GM19468 (cell line): ENCODE results near the gene DAZL.

Source experiments
- ATAC-seq: cut with Tn5 transposase; IDR thresholded peaks from one replicate; pipeline ENCODE4 v1.9.1; 2021; ENCODE audit warnings: mild to moderate bottlenecking, moderate library complexity, moderate number of reproducible peaks; ENCODE audit not compliant: unreplicated experiment; ENCODE audit errors: extremely low read depth

Gene DAZL

GRCh38 chr3:16596352-16597032 is 8.7 kb downstream of the DAZL start:
- no peak for ATAC-seq

- ATAC-seq: no peak
These were observed 9.4 kb downstream of the DAZL start for GRCh38 chr3:16595778-16596177.

- peak; percentile 95 for ATAC-seq
These were observed 15.2 kb downstream of the DAZL start for GRCh38 chr3:16589867-16590624.

GRCh38 chr3:16589120-16589519 is 16.1 kb downstream of the DAZL start:
- no peak for ATAC-seq

- ATAC-seq: no peak
These were observed 17.6 kb downstream of the DAZL start for GRCh38 chr3:16587681-16588060.

GRCh38 chr3:16587047-16587680 is 18.1 kb downstream of the DAZL start:
- ATAC-seq: no peak

- ATAC-seq: no peak
These were observed 20.3 kb downstream of the DAZL start for GRCh38 chr3:16584880-16585279.

GRCh38 chr3:16583551-16583950 is 21.7 kb downstream of the DAZL start:
- no peak for ATAC-seq

GRCh38 chr3:16570113-16570512 is 35.1 kb downstream of the DAZL start:
- ATAC-seq: no peak

GRCh38 chr3:16568532-16568931 is 36.7 kb downstream of the DAZL start:
- no peak for ATAC-seq

GRCh38 chr3:16568115-16568514 is 37.1 kb downstream of the DAZL start:
- ATAC-seq: no peak

GRCh38 chr3:16559653-16560365 is 45.4 kb downstream of the DAZL start:
- no peak for ATAC-seq

GRCh38 chr3:16554126-16554525 is 51.1 kb downstream of the DAZL start:
- ATAC-seq: no peak

- ATAC-seq: no peak
These were observed 52.5 kb downstream of the DAZL start for GRCh38 chr3:16552757-16553156.

- no peak for ATAC-seq
These were observed 53.8 kb downstream of the DAZL start for GRCh38 chr3:16551342-16551976.

- no peak for ATAC-seq
These were observed 54.4 kb downstream of the DAZL start for GRCh38 chr3:16550676-16551341.

- no peak for ATAC-seq
These were observed 54.9 kb downstream of the DAZL start for GRCh38 chr3:16550305-16550675.

GRCh38 chr3:16548721-16549120 is 56.5 kb downstream of the DAZL start:
- no peak for ATAC-seq

GRCh38 chr3:16547561-16548357 is 57.5 kb downstream of the DAZL start:
- no peak for ATAC-seq
